ENCODE results near the gene KLC3.

KLC3 gene

DNA sequence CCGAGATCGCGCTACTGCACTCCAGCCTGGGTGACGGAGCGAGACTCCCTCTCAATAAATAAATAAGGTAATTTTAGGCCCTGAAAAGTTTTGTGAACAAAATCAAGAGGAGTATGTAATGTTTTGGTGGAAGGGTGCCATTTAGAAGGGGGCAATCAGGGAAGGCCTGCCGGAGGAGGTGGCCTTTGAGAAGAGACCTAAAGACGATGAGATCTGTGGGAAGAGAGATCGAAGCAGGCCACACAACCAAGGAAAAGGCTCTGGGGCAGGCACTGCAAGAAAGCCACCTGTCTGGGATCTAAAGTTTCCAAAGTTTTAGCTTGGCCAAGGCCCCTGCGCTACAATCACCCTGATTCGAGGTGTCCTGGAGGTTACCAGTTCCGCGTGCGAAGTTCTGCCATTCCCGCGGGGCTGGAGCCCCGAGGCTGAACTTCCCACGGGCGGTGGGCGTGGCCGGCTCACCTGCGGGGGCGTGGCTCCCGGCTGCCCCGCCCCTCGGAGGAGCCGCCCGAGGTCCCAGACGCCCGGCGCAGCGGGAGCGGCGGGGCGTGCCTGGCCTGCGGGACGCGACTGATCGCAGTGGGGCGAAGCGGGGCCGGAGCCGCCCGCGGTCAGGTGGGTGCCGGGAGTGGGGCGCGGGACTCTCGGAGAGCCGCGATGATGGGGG, at the start of gene KLC3:
TSS of gene KLC3 (plus strand) at position 519 of the 667 bp plus-strand sequence. CDS start 4,792 bp downstream, outside the sequence.
- ATAC-seq (ENCODE audit: insufficient read depth, low read depth): no peak
- H3K36me3 ChIP-seq (ENCODE audit: insufficient read depth, low read length): no peaks in the 10 kb centered on the region
- no peaks in the 10 kb centered on the region for H3K9me3 ChIP-seq (ENCODE audit: insufficient read depth, low read length, severe bottlenecking)
- DNase-seq: no peak
- TF ChIP-seq, protein P1, sequence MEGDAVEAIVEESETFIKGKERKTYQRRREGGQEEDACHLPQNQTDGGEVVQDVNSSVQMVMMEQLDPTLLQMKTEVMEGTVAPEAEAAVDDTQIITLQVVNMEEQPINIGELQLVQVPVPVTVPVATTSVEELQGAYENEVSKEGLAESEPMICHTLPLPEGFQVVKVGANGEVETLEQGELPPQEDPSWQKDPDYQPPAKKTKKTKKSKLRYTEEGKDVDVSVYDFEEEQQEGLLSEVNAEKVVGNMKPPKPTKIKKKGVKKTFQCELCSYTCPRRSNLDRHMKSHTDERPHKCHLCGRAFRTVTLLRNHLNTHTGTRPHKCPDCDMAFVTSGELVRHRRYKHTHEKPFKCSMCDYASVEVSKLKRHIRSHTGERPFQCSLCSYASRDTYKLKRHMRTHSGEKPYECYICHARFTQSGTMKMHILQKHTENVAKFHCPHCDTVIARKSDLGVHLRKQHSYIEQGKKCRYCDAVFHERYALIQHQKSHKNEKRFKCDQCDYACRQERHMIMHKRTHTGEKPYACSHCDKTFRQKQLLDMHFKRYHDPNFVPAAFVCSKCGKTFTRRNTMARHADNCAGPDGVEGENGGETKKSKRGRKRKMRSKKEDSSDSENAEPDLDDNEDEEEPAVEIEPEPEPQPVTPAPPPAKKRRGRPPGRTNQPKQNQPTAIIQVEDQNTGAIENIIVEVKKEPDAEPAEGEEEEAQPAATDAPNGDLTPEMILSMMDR (IDR thresholded peaks at IDR 0.05; ENCODE audit: borderline replicate concordance, extremely low read depth, low read length, poor library complexity, severe bottlenecking): no peak
- TF ChIP-seq EZH2 (IDR thresholded peaks at IDR 0.05; ENCODE audit: borderline replicate concordance, low read depth, low read length, severe bottlenecking): no peak
- no peak within 1 kb of the TSS for H3K27ac ChIP-seq (ENCODE audit: low read length)
- H3K4me3 ChIP-seq (ENCODE audit: low read depth in 1 of 2, low read length in 2 of 2): no peak within 1 kb of the TSS
- H3K9ac ChIP-seq (ENCODE audit: low read depth, low read length): no peak within 1 kb of the TSS
- no peak within 1 kb of the TSS for H3K4me2 ChIP-seq (ENCODE audit: insufficient read depth, low read length)
- H3K79me2 ChIP-seq (ENCODE audit: insufficient read depth, low read length): no peaks in the 10 kb centered on the region
- H3K4me1 ChIP-seq (ENCODE audit: insufficient read depth, low read length): peaks cover 5% of the 10 kb centered on the region; the same call in 1 of the 2 replicates
- no peaks in the 10 kb centered on the region for H4K20me1 ChIP-seq (ENCODE audit: insufficient read depth, low read length)
- no peaks in the 10 kb centered on the region for H3K27me3 ChIP-seq (ENCODE audit: insufficient read depth, low read length, poor library complexity)
- H2AFZ ChIP-seq (ENCODE audit: low read depth, low read length): no peak within 1 kb of the TSS

DNA sequence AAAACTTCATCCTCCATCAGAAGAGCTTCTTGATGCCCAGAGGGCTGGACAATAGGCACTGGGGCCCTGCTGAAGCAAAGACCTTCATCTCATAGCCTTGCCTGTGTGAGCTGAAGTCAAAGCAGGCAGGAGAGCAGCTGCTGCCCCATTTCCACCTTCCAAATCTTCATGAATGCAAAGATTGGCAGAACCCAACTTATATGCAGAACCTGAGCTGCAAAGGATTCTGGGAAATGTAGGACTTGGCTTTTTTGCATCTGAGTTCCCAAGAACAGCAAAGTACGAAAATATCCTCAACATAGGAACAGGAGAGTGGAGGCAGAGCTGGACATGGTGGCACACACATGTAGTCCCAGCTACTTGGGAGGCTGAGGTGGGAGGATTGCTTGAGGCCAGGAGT, 48.7 kb upstream of the KLC3 start:
- no peak overlapping the region for H3K9ac ChIP-seq (ENCODE audit: low read depth, low read length)
- DNase-seq (no peak), ATAC-seq (ENCODE audit: insufficient read depth, low read depth) (no peak)
- H3K27ac ChIP-seq (ENCODE audit: low read length): no peak overlapping the region
- peaks cover 3% of the 10 kb centered on the region; the same call in 1 of the 2 replicates for H4K20me1 ChIP-seq (ENCODE audit: insufficient read depth, low read length)
- no peaks in the 10 kb centered on the region for H3K27me3 ChIP-seq (ENCODE audit: insufficient read depth, low read length, poor library complexity)
- TF ChIP-seq, protein P1 (IDR thresholded peaks at IDR 0.05; ENCODE audit: borderline replicate concordance, extremely low read depth, low read length, poor library complexity, severe bottlenecking): no peak
- no peak for TF ChIP-seq EZH2 (IDR thresholded peaks at IDR 0.05; ENCODE audit: borderline replicate concordance, low read depth, low read length, severe bottlenecking)
- H3K4me2 ChIP-seq (ENCODE audit: insufficient read depth, low read length): no peak overlapping the region
- H3K79me2 ChIP-seq (ENCODE audit: insufficient read depth, low read length): no peaks in the 10 kb centered on the region
- peaks cover 49% of the 10 kb centered on the region for H3K36me3 ChIP-seq (ENCODE audit: insufficient read depth, low read length)
- H3K4me3 ChIP-seq (ENCODE audit: low read depth in 1 of 2, low read length in 2 of 2): no peak overlapping the region
- H2AFZ ChIP-seq (ENCODE audit: low read depth, low read length): no peak overlapping the region
- H3K4me1 ChIP-seq (ENCODE audit: insufficient read depth, low read length): no peaks in the 10 kb centered on the region
- peaks cover 2% of the 10 kb centered on the region for H3K9me3 ChIP-seq (ENCODE audit: insufficient read depth, low read length, severe bottlenecking)

DNA sequence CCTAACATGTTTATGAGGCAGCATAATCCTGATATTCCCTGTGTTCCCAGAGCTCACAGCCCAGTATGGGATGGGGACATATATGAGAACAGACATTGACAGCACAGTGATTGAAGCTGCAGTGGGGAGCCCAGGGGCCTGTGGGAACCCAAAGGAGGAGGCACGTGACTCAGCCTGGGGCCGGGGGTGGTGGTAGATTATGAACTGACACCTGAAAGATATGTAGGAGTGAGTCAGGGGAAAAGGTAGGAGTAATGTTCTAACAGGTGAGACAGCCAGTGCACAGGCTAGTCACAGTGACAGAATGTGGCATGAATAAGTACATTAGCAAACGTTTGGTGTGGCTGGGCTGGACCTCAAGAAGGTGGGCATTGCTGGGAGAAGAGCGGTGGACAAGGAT, 46.9 kb upstream of the KLC3 start:
- Histone ChIP-seq H3K27ac (ENCODE audit: low read length) (no peak overlapping the region), H4K20me1 (ENCODE audit: insufficient read depth, low read length) (peaks cover 3% of the 10 kb centered on the region; the same call in 1 of the 2 replicates), H3K4me3 (ENCODE audit: low read depth in 1 of 2, low read length in 2 of 2) (no peak overlapping the region), H3K4me2 (ENCODE audit: insufficient read depth, low read length) (no peak overlapping the region), H2AFZ (ENCODE audit: low read depth, low read length) (no peak overlapping the region), H3K27me3 (ENCODE audit: insufficient read depth, low read length, poor library complexity) (no peaks in the 10 kb centered on the region), H3K9me3 (ENCODE audit: insufficient read depth, low read length, severe bottlenecking) (peaks cover 2% of the 10 kb centered on the region), H3K36me3 (ENCODE audit: insufficient read depth, low read length) (peaks cover 46% of the 10 kb centered on the region), H3K4me1 (ENCODE audit: insufficient read depth, low read length) (no peaks in the 10 kb centered on the region), H3K79me2 (ENCODE audit: insufficient read depth, low read length) (no peaks in the 10 kb centered on the region), H3K9ac (ENCODE audit: low read depth, low read length) (no peak overlapping the region)
- no peak for ATAC-seq (ENCODE audit: insufficient read depth, low read depth)
- TF ChIP-seq, protein P1 (IDR thresholded peaks at IDR 0.05; ENCODE audit: borderline replicate concordance, extremely low read depth, low read length, poor library complexity, severe bottlenecking): no peak
- no peak for TF ChIP-seq EZH2 (IDR thresholded peaks at IDR 0.05; ENCODE audit: borderline replicate concordance, low read depth, low read length, severe bottlenecking)
- no peak for DNase-seq
